ENCODE results near the gene ZCWPW2. TPM values are rescaled to one million over a fixed set of nuclear protein-coding genes. Genes with fewer than 3 reads are reported as not detected.

The ZCWPW2 gene
- total and polyA plus RNA-seq, 2 donors from 2014 or later = 0.54 to 2.0 TPM

GRCh38 chr3:28326458-28326926 lies 22.0 kb upstream of the ZCWPW2 start:
- Histone ChIP-seq H3K27me3 (ENCODE audit: control insufficient read depth, insufficient read depth, low read length) (no peaks in the 10 kb centered on the region), H3K9me3 (ENCODE audit: control insufficient read depth in 2 of 3, insufficient read depth in 1 of 3, low read length in 3 of 3) (no peaks in the 10 kb centered on the region), H3K4me1 (ENCODE audit: control insufficient read depth in 2 of 3, insufficient read depth in 2 of 3, low read depth in 1 of 3, low read length in 3 of 3) (no peaks in the 10 kb centered on the region), H3K27ac (ENCODE audit: low read depth in 2 of 2, low read length in 2 of 2) (no peak overlapping the region), H3K36me3 (ENCODE audit: control insufficient read depth in 2 of 3, insufficient read depth in 3 of 3, low read length in 3 of 3) (peaks cover 3 to 9% (median 6%) of the 10 kb centered on the region in 3 donors), H3K4me3 (ENCODE audit: low read length in 3 of 3) (no peak overlapping the region), H3K9ac (ENCODE audit: low read length in 3 of 3) (no peak overlapping the region)
- TF ChIP-seq, protein P1, sequence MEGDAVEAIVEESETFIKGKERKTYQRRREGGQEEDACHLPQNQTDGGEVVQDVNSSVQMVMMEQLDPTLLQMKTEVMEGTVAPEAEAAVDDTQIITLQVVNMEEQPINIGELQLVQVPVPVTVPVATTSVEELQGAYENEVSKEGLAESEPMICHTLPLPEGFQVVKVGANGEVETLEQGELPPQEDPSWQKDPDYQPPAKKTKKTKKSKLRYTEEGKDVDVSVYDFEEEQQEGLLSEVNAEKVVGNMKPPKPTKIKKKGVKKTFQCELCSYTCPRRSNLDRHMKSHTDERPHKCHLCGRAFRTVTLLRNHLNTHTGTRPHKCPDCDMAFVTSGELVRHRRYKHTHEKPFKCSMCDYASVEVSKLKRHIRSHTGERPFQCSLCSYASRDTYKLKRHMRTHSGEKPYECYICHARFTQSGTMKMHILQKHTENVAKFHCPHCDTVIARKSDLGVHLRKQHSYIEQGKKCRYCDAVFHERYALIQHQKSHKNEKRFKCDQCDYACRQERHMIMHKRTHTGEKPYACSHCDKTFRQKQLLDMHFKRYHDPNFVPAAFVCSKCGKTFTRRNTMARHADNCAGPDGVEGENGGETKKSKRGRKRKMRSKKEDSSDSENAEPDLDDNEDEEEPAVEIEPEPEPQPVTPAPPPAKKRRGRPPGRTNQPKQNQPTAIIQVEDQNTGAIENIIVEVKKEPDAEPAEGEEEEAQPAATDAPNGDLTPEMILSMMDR (IDR thresholded peaks at IDR 0.05; ENCODE audit: borderline replicate concordance, extremely low read depth, insufficient read depth) = no peak
- no peak for DNase-seq
- no peak for FAIRE-seq
- intact Hi-C loops (cut with DNase I) = loop anchor here (10.0 kb wide), 1 partner anchor 612 kb away; no protein-coding TSS in a partner anchor

GRCh38 chr3:28328188-28329151 lies 20.1 kb upstream of the ZCWPW2 start:
- no peaks in the 10 kb centered on the region for H3K9me3 ChIP-seq (ENCODE audit: control insufficient read depth in 2 of 3, insufficient read depth in 1 of 3, low read length in 3 of 3)
- intact Hi-C loops (cut with DNase I) = loop anchor here (10.0 kb wide), 1 partner anchor 614 kb away; no protein-coding TSS in a partner anchor
- H3K36me3 ChIP-seq (ENCODE audit: control insufficient read depth in 2 of 3, insufficient read depth in 3 of 3, low read length in 3 of 3) = peaks cover 3 to 9% (median 5%) of the 10 kb centered on the region in 3 donors
- H3K4me1 ChIP-seq (ENCODE audit: control insufficient read depth in 2 of 3, insufficient read depth in 2 of 3, low read depth in 1 of 3, low read length in 3 of 3) = no peaks in the 10 kb centered on the region
- no peaks in the 10 kb centered on the region for H3K27me3 ChIP-seq (ENCODE audit: control insufficient read depth, insufficient read depth, low read length)
- no peak overlapping the region for H3K4me3 ChIP-seq (ENCODE audit: low read length in 3 of 3)
- H3K9ac ChIP-seq (ENCODE audit: low read length in 3 of 3) = no peak overlapping the region
- TF ChIP-seq, protein P1 (IDR thresholded peaks at IDR 0.05; ENCODE audit: borderline replicate concordance, extremely low read depth, insufficient read depth) = peak; percentile 44
- FAIRE-seq = peak; percentile 95
- H3K27ac ChIP-seq (ENCODE audit: low read depth in 2 of 2, low read length in 2 of 2) = no peak overlapping the region
- peak in 2 of 5 donors; percentile 37 to 43 for DNase-seq

- Histone ChIP-seq H3K9ac (ENCODE audit: low read length in 3 of 3) (no peak overlapping the region), H3K4me3 (ENCODE audit: low read length in 3 of 3) (no peak overlapping the region), H3K9me3 (ENCODE audit: control insufficient read depth in 2 of 3, insufficient read depth in 1 of 3, low read length in 3 of 3) (no peaks in the 10 kb centered on the region), H3K36me3 (ENCODE audit: control insufficient read depth in 2 of 3, insufficient read depth in 3 of 3, low read length in 3 of 3) (peaks cover 0 to 9% (median 0%) of the 10 kb centered on the region in 3 donors), H3K27me3 (ENCODE audit: control insufficient read depth, insufficient read depth, low read length) (no peaks in the 10 kb centered on the region), H3K4me1 (ENCODE audit: control insufficient read depth in 2 of 3, insufficient read depth in 2 of 3, low read depth in 1 of 3, low read length in 3 of 3) (no peaks in the 10 kb centered on the region), H3K27ac (ENCODE audit: low read depth in 2 of 2, low read length in 2 of 2) (no peak overlapping the region)
- TF ChIP-seq, protein P1 (IDR thresholded peaks at IDR 0.05; ENCODE audit: borderline replicate concordance, extremely low read depth, insufficient read depth) = no peak
- DNase-seq (no peak), FAIRE-seq (no peak)
- intact Hi-C loops (cut with DNase I) = no loop called here
Observed at GRCh38 chr3:28334552-28334951, 14.0 kb upstream of the ZCWPW2 start.
